Retinal pigment epithelial cell (primary cell): Measurements from ENCODE around the gene TCF7L2.

Experiments
- DNase-seq: peaks from one replicate; pipeline ENCODE4 v3.0.0-alpha.2; 2010; ENCODE audit warnings: low read depth
- H3K4me3 ChIP-seq: 2 replicates; pipeline ENCODE4 v1.5.1; 2011; ENCODE audit warnings: mild to moderate bottlenecking, low read length, control low read depth, moderate library complexity
- CTCF ChIP-seq: conservative IDR thresholded peaks from 2 replicates; pipeline ENCODE4 v1.5.1; 2011; ENCODE audit warnings: low read depth, low read length, control low read depth, inconsistent platforms

TCF7L2 gene

GRCh38 chr10:112949875-112950507 lies at the start of gene TCF7L2:
TCF7L2 (plus strand) TSS chr10:112950247; CDS start chr10:112950757, 510 bp downstream.
- TF ChIP-seq CTCF: no peak
- DNase-seq: peak; percentile 91
- H3K4me3 ChIP-seq: peak within 1 kb of the TSS; percentile 92

DNA sequence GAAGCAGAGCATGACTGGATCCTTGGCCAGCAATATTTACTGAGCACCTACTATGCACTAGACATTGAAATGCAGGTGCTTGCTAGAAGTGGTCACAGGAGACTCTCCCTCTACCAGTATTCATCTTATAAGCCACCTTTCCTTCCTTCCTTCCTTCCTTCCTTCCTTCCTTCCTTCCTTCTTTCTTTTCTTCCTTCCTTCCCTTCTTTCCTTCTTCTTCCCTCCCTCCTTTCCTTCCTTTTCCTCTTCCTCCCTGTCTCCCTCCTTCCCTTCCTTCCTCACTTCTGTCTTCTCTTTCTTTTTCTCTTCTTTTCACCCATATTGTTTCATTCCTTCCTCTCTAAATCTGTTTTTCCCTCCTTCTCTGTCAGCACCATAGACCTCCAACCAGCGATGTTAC lies 47.3 kb upstream of the TCF7L2 start:
- TF ChIP-seq CTCF: no peak
- H3K4me3 ChIP-seq: no peak overlapping the region
- DNase-seq: no peak

DNA sequence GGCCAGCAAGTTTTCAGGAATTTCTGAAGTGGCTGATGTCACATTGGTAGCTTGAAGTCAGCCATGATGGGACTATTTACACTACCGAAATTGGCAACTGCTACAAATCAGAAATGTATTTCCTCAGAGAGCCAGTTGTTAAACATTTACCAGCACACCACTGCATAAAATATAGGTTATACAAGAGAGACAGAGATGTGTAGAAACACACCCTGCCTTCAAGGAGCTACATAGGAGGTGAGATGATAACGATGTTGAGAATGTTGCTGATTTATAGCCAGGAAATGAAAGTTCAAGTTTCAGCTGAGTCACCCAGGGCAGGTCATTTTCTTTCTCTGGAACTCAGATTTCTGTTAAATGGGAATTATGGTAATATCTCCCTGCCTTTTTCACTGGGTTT lies 46.0 kb upstream of the TCF7L2 start:
- no peak for TF ChIP-seq CTCF
- no peak for DNase-seq
- H3K4me3 ChIP-seq: no peak overlapping the region

DNA sequence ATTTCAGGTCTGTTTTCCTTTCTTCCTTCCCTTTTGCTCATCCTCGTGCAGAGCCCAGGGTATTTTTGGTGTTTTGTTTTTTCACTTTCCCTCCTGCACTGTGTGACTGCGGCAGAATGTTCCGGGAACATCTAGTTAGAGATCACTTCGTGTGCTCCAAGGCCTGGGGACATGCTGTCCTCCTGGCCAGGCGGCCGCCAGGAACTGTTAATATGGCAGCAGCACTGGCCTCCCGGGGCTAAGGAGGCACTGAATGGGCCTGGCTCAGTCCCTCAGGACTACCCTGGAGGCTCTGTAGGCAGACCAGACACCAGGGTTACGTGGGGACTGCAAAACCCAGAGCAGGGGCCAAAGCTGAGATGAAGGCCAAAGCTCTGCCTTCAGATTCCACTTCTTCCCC lies 43.1 kb upstream of the TCF7L2 start:
- DNase-seq: no peak
- H3K4me3 ChIP-seq: no peak overlapping the region
- no peak for TF ChIP-seq CTCF

DNA sequence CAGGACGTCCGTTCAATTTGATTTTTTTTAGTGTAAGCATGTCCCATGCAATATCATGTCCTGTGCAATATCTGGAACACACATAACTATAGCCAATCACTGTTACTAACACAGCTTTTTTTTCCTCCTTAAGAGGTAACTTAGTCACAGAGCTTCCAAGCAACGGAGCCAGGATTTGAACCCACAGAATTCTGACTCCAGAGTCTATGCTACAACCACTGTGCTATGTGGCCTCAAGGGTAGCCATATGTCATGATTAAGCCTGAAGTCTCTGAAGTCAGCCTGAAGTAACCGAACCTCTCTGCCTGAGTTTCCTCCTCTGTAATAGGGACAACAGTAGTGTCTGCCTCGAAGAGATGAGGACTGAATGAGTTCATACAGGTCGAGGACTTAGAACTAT lies 42.2 kb upstream of the TCF7L2 start:
- no peak for DNase-seq
- no peak for TF ChIP-seq CTCF
- no peak overlapping the region for H3K4me3 ChIP-seq

- TF ChIP-seq CTCF: no peak
- no peak for DNase-seq
- H3K4me3 ChIP-seq: no peak overlapping the region
Observed at GRCh38 chr10:112911206-112911605, 38.8 kb upstream of the TCF7L2 start.

- DNase-seq: no peak
- no peak overlapping the region for H3K4me3 ChIP-seq
- no peak for TF ChIP-seq CTCF
Observed at GRCh38 chr10:112912410-112912928, 37.6 kb upstream of the TCF7L2 start.
